Activated CD4-positive, alpha-beta memory T cell treated with anti-CD3 and anti-CD28 coated beads for 36 hours (primary cell): ENCODE results near the gene TUBB1. TPM values are rescaled to one million over a fixed set of nuclear protein-coding genes. Genes with fewer than 3 reads are reported as not detected.
A peak's percentile ranks its signal among the peaks of the same experiment; 100 is the strongest.

ENCODE experiments used
- CTCF ChIA-PET: fragments of 350-600 bp; sonication (Branson Sonifier 250); formaldehyde crosslinking; loops from one replicate; lab custom pipeline; 2021; ENCODE audit warnings: antibody characterized with exemption, inconsistent platforms; lab: Charles Lee
- POLR2A ChIA-PET: fragments of 350-600 bp; sonication (Branson Sonifier 250); formaldehyde crosslinking; loops from one replicate; lab custom pipeline; 2021; ENCODE audit warnings: antibody characterized with exemption; lab: Charles Lee
- DNase-seq: peaks from one replicate; pipeline ENCODE4 v3.0.0-alpha.2; 2020
- H3K27ac Mint-ChIP-seq: one replicate; pipeline ENCODE4 v1.8.0; 2021; ENCODE audit warnings: mixed read lengths
- H3K27me3 Mint-ChIP-seq: one replicate; pipeline ENCODE4 v1.8.0; 2021; ENCODE audit warnings: mixed read lengths
- H3K36me3 Mint-ChIP-seq: one replicate; pipeline ENCODE4 v1.8.0; 2021; ENCODE audit warnings: mixed read lengths
- H3K4me1 Mint-ChIP-seq: one replicate; pipeline ENCODE4 v1.8.0; 2021; ENCODE audit warnings: low read depth, mixed read lengths
- H3K4me3 Mint-ChIP-seq: one replicate; pipeline ENCODE4 v1.8.0; 2021; ENCODE audit warnings: mild to moderate bottlenecking, mixed read lengths
- H3K9me3 Mint-ChIP-seq: one replicate; pipeline ENCODE4 v1.8.0; 2021; ENCODE audit warnings: mixed read lengths
- intact Hi-C: fragments of 100-400 bp; cut with micrococcal nuclease; formaldehyde crosslinking; loops from one replicate; pipeline ENCODE4 v1.15.1; 2023
- total RNA-seq, 2 experiments: library from RNA; stranded (reverse); gene quantifications; one replicate each; pipeline ENCODE4 v1.2.3, GENCODE V29; 2021

TUBB1 gene
- total RNA-seq, 2 experiments from 2014 or later: not detected

GRCh38 chr20:59001068-59001448, 18.2 kb upstream of the TUBB1 start:
- H3K27ac Mint-ChIP-seq: no peak overlapping the region
- ChIA-PET POLR2A (no interaction called here), CTCF (interaction anchor here (1.5 kb wide), 1 partner anchor 9 kb away, joined by 3 read pairs; no protein-coding TSS in a partner anchor)
- DNase-seq: no peak
- peaks cover 27% of the 10 kb centered on the region for H3K4me1 Mint-ChIP-seq
- intact Hi-C loops: no loop called here
- H3K36me3 Mint-ChIP-seq: peaks cover 24% of the 10 kb centered on the region
- H3K4me3 Mint-ChIP-seq: no peak overlapping the region
- H3K9me3 Mint-ChIP-seq: no peaks in the 10 kb centered on the region
- no peaks in the 10 kb centered on the region for H3K27me3 Mint-ChIP-seq

GRCh38 chr20:59001449-59002171, 17.6 kb upstream of the TUBB1 start:
- H3K9me3 Mint-ChIP-seq: no peaks in the 10 kb centered on the region
- intact Hi-C loops: no loop called here
- H3K4me1 Mint-ChIP-seq: peaks cover 27% of the 10 kb centered on the region
- POLR2A ChIA-PET: no interaction called here
- CTCF ChIA-PET: interaction anchor here (1.5 kb wide), 1 partner anchor 10 kb away, joined by 3 read pairs; no protein-coding TSS in a partner anchor
- DNase-seq: no peak
- H3K27ac Mint-ChIP-seq: no peak overlapping the region
- no peak overlapping the region for H3K4me3 Mint-ChIP-seq
- H3K36me3 Mint-ChIP-seq: peaks cover 18% of the 10 kb centered on the region
- H3K27me3 Mint-ChIP-seq: no peaks in the 10 kb centered on the region

- peaks cover 27% of the 10 kb centered on the region for H3K4me1 Mint-ChIP-seq
- H3K9me3 Mint-ChIP-seq: no peaks in the 10 kb centered on the region
- no peak overlapping the region for H3K4me3 Mint-ChIP-seq
- no peaks in the 10 kb centered on the region for H3K27me3 Mint-ChIP-seq
- CTCF ChIA-PET: no interaction called here
- POLR2A ChIA-PET: interaction anchor here (0.7 kb wide), 1 partner anchor 12 kb away, joined by 3 read pairs; no protein-coding TSS in a partner anchor
- intact Hi-C loops: no loop called here
- H3K27ac Mint-ChIP-seq: no peak overlapping the region
- DNase-seq: no peak
- H3K36me3 Mint-ChIP-seq: peaks cover 13% of the 10 kb centered on the region
These were observed 16.8 kb upstream of the TUBB1 start for GRCh38 chr20:59002388-59002787.

GRCh38 chr20:59002874-59003399, 16.3 kb upstream of the TUBB1 start:
- peaks cover 29% of the 10 kb centered on the region for H3K4me1 Mint-ChIP-seq
- no peaks in the 10 kb centered on the region for H3K27me3 Mint-ChIP-seq
- POLR2A ChIA-PET: interaction anchor here (0.7 kb wide), 1 partner anchor 13 kb away, joined by 3 read pairs; no protein-coding TSS in a partner anchor
- H3K36me3 Mint-ChIP-seq: peaks cover 9% of the 10 kb centered on the region
- no peaks in the 10 kb centered on the region for H3K9me3 Mint-ChIP-seq
- CTCF ChIA-PET: no interaction called here
- DNase-seq: no peak
- intact Hi-C loops: no loop called here
- H3K4me3 Mint-ChIP-seq: no peak overlapping the region
- H3K27ac Mint-ChIP-seq: no peak overlapping the region

- Mint-ChIP-seq H3K9me3 (no peaks in the 10 kb centered on the region), H3K4me1 (peaks cover 29% of the 10 kb centered on the region), H3K4me3 (peak overlapping the region; percentile 14), H3K36me3 (peaks cover 9% of the 10 kb centered on the region), H3K27ac (peak overlapping the region; percentile 82), H3K27me3 (no peaks in the 10 kb centered on the region)
- no peak for DNase-seq
- intact Hi-C loops: no loop called here
- CTCF ChIA-PET: no interaction called here
- POLR2A ChIA-PET: interaction anchor here (1.6 kb wide), 1 partner anchor 21 kb away, joined by 6 read pairs; no protein-coding TSS in a partner anchor
These were observed 15.3 kb upstream of the TUBB1 start for GRCh38 chr20:59003836-59004492.

GRCh38 chr20:59004493-59004762, 14.8 kb upstream of the TUBB1 start:
- ChIA-PET CTCF (no interaction called here), POLR2A (interaction anchor here (1.6 kb wide), 1 partner anchor 22 kb away, joined by 6 read pairs; no protein-coding TSS in a partner anchor)
- H3K9me3 Mint-ChIP-seq: no peaks in the 10 kb centered on the region
- H3K4me3 Mint-ChIP-seq: peak overlapping the region; percentile 73
- intact Hi-C loops: no loop called here
- DNase-seq: peak; percentile 74
- peaks cover 9% of the 10 kb centered on the region for H3K36me3 Mint-ChIP-seq
- peaks cover 29% of the 10 kb centered on the region for H3K4me1 Mint-ChIP-seq
- peak overlapping the region; percentile 82 for H3K27ac Mint-ChIP-seq
- H3K27me3 Mint-ChIP-seq: no peaks in the 10 kb centered on the region

GRCh38 chr20:59004763-59005522, 14.3 kb upstream of the TUBB1 start:
- DNase-seq: peak; percentile 64
- Mint-ChIP-seq H3K9me3 (no peaks in the 10 kb centered on the region), H3K36me3 (peaks cover 9% of the 10 kb centered on the region), H3K4me3 (peak overlapping the region; percentile 73), H3K4me1 (peaks cover 29% of the 10 kb centered on the region), H3K27ac (peak overlapping the region; percentile 82), H3K27me3 (no peaks in the 10 kb centered on the region)
- intact Hi-C loops: no loop called here
- ChIA-PET CTCF (interaction anchor here (1.0 kb wide), 1 partner anchor 25 kb away, joined by 3 read pairs; no protein-coding TSS in a partner anchor), POLR2A (interaction anchor here (1.6 kb wide), 1 partner anchor 22 kb away, joined by 6 read pairs; no protein-coding TSS in a partner anchor)

- no peaks in the 10 kb centered on the region for H3K9me3 Mint-ChIP-seq
- H3K27me3 Mint-ChIP-seq: no peaks in the 10 kb centered on the region
- peaks cover 7% of the 10 kb centered on the region for H3K36me3 Mint-ChIP-seq
- ChIA-PET CTCF (interaction anchor here (1.0 kb wide), 1 partner anchor 25 kb away, joined by 3 read pairs; no protein-coding TSS in a partner anchor), POLR2A (interaction anchor here (1.6 kb wide), 1 partner anchor 23 kb away, joined by 6 read pairs; no protein-coding TSS in a partner anchor)
- no peak for DNase-seq
- peak overlapping the region; percentile 74 for H3K4me3 Mint-ChIP-seq
- peak overlapping the region; percentile 82 for H3K27ac Mint-ChIP-seq
- peaks cover 29% of the 10 kb centered on the region for H3K4me1 Mint-ChIP-seq
- intact Hi-C loops: no loop called here
These were observed 13.6 kb upstream of the TUBB1 start for GRCh38 chr20:59005523-59006166.

- DNase-seq: no peak
These were observed 12.9 kb upstream of the TUBB1 start for GRCh38 chr20:59006167-59006863.

GRCh38 chr20:59006864-59007664, 12.2 kb upstream of the TUBB1 start, which contains the start of gene CTSZ:
Gene CTSZ, minus strand, starts transcription at chr20:59007254. Its CDS starts 126 bp downstream, at chr20:59007128.
- Mint-ChIP-seq H3K4me3 (peak within 1 kb of the TSS; percentile 74), H3K27ac (peak within 1 kb of the TSS; percentile 28), H3K36me3 (peaks cover 7% of the 10 kb centered on the region), H3K9me3 (no peaks in the 10 kb centered on the region), H3K4me1 (peaks cover 32% of the 10 kb centered on the region), H3K27me3 (no peaks in the 10 kb centered on the region)
- peak; percentile 56 for DNase-seq
- intact Hi-C loops: loop anchor here (1.0 kb wide), 1 partner anchor 25 kb away; the partner anchor contains the start of gene ATP5F1E
- ChIA-PET POLR2A (no interaction called here), CTCF (no interaction called here)

More at GRCh38 chr20:59006167-59006863, 12.9 kb upstream of the TUBB1 start:
- no peaks in the 10 kb centered on the region for H3K9me3 Mint-ChIP-seq
- H3K36me3 Mint-ChIP-seq: peaks cover 7% of the 10 kb centered on the region
- H3K27me3 Mint-ChIP-seq: no peaks in the 10 kb centered on the region
- peaks cover 29% of the 10 kb centered on the region for H3K4me1 Mint-ChIP-seq
- peak overlapping the region; percentile 74 for H3K4me3 Mint-ChIP-seq
- POLR2A ChIA-PET: no interaction called here
- H3K27ac Mint-ChIP-seq: peak overlapping the region; percentile 28
- intact Hi-C loops: no loop called here
- CTCF ChIA-PET: interaction anchor here (1.0 kb wide), 1 partner anchor 26 kb away, joined by 3 read pairs; no protein-coding TSS in a partner anchor
